GM21367 (cell line): ENCODE results near the gene IMPDH1.

Experiments used
- ATAC-seq: cut with Tn5 transposase; IDR thresholded peaks from one replicate; pipeline ENCODE4 v1.9.1; 2021; ENCODE audit not compliant: unreplicated experiment

IMPDH1 gene

GRCh38 chr7:128405471-128406313, 4.1 kb downstream of the IMPDH1 start:
- ATAC-seq, result no peak

GRCh38 chr7:128404886-128405470, 4.8 kb downstream of the IMPDH1 start:
- ATAC-seq, result no peak

DNA sequence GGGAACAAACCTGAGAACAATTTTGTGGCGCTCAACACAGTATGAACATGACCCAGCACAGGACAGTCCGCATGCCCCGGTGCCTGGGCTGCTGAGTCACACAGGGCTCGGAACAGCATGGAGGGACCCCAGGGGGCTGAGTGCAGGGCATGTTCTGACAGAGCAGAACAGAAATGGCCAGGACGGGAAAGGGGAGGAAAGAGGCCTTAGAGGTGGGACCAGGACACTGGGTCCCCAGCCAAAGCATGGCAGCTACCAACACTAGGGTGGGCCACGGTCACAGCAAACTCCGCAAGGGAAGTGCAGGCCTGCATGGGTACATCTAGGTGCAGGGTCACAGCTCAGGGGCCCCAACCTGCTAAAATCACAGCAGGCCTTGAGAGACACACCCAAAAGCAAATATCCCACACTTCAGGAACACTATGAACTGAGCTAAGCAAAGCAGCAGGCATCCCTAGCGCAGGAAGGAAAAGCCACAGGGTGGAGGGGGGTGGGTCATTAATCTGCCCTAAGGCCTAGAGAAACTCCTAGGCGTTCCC, 5.6 kb downstream of the IMPDH1 start:
- no peak for ATAC-seq

DNA sequence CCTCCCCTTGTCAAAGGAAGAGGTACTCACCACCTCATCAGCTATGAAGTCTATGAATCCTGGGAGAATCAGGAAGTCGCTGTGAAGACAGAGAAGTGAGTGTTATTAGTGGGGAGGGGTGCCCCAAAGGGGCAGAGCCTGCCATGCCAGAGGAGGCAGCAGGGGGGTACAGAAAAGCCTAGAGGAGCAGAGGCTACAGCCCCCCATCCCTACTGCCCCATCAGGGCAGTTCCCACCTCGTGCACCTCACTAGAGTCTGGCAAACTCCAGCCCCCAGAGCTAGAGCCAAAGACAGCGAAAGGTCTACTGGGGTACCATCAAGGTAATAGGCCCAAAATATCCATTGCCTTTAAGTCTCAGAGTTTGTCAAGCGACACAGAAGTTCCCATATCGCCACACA, 6.1 kb downstream of the IMPDH1 start:
- ATAC-seq, result no peak

DNA sequence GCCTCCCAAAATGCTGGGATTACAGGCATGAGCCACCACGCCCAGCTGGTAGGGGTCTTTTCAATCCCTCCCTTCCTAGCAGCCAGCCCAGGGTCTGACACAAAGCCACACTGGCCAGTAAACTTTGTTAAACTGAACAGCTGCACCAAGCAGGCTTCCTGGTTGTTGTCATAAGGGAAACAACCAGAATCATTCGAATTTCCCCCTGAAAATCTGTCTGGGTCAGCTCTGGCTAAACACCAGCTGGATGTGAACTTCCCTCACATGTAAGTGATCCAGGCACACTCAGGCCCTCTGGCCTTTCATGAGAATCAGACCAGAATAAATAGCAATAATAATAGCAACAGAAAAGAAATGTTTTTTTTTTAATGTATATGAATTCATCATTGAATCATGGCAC, 7.4 kb downstream of the IMPDH1 start:
- ATAC-seq, result no peak

DNA sequence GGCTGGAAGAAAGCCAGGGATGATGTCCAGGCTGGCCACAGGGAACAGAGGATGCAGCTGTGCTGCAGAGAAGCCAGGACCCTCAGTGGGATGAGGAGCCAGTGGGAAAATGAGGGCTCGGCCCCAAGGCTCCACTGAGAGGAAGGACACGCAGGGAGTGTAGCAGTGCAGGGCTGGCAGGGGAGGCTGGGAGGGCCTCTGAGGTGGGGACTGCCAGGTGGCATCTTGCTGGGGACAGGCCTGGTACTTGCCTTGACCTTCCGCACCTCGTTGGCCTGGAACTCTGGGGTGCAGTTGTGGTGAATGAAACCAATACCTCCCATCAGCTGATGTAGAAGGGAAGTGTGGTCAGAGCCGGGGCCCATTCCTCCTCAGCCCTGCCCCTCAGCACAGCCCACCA, 9.2 kb downstream of the IMPDH1 start:
- no peak for ATAC-seq

DNA sequence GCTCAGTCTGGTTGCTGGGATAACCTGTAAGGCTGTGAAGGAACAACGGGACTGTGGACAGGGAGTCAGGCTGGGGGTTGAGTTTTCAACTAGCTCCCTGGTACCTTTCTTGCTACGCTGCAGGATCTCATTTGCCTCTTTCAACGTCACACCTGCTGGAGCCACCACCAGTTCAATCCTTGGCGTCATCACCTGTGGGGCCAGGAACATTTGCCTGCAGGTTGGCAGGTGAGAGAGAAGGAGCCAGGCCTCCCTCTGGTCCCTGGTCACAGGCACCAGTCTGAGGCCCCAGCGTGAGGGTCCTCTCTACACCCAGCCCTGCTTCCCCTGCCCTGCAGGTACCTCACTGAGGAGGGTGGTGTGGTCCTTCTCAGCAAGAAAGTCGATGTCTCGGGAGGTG, 9.8 kb downstream of the IMPDH1 start:
- no peak for ATAC-seq

- no peak for ATAC-seq
These were observed 11.0 kb downstream of the IMPDH1 start for GRCh38 chr7:128398841-128399135.

DNA sequence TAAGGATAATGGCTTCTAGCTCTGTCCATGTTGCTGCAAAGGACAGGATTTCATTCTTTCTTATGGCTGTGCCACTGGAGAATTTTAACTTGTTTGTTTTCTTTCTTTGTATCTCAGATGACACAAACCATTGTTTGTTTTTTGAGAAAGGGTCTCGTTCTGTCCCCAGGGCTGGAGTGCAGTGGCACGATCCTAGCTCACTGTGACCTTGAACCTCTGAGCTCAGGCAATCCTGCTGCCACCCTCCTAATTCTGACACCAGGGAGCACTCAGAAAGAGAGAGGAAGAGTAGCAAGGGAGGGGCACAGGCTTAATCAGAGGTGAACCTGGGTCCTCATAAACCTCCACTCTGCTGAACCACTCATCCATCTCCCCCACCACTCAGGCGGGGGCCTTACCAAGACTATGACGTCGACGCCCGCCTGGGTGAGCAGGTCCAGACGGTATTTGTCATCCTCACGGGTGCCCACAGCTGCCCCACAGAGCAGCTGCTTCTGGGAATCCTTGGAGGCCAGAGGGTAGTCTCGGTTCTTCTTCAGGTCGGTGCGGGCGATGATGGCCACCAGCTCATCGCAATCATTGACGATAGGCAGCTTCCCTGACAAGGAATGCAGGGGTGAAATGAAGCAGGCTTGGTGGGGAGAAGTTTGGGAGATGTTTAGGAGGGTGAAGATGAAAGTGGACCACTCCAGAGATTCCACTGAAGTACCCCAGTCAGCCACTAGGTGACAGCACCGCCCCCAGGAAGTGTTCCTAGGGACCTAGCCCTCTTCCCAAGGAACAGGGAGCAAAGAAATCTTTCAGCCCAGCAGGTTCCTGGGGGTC, 11.6 kb downstream of the IMPDH1 start:
- no peak for ATAC-seq

DNA sequence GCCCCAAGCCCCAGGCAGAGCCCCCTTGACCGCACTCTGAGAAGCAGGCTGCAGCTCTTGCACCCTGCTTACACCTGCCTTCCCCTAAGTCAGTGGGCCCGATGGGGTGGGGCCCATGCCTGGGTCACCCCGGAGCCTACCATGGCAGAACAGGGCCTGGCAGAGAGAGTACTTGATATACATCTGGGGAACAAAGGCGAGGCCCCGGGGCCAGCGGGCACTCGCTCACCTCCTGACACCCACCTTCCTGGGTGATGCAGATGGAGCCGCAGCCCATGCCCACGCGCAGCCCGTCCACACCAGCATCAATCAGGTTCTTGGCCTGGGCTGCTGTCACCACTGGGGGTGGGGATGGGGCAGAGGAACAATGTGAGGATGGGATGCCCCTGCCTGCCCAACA, 13.4 kb downstream of the IMPDH1 start:
- ATAC-seq, result no peak

DNA sequence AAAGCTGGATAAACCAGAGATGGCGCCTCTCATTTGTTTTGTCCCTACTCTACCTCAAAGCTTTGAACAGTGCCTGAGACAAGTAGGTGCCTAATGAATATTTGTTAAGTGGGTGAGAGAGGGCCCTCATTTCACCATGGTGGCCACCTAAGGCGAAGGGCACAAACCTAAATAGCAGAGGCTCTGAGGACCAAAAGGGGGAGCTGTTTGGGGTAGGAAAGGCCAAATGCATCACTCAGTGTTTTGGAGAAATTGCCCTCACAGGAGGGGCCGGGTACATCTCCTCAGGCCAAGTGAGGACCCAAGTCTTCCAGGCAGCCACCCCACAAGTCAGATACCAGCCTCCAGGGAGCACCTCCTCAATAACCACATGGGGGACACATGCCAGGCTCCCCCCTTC, 14.0 kb downstream of the IMPDH1 start:
- ATAC-seq, result no peak

DNA sequence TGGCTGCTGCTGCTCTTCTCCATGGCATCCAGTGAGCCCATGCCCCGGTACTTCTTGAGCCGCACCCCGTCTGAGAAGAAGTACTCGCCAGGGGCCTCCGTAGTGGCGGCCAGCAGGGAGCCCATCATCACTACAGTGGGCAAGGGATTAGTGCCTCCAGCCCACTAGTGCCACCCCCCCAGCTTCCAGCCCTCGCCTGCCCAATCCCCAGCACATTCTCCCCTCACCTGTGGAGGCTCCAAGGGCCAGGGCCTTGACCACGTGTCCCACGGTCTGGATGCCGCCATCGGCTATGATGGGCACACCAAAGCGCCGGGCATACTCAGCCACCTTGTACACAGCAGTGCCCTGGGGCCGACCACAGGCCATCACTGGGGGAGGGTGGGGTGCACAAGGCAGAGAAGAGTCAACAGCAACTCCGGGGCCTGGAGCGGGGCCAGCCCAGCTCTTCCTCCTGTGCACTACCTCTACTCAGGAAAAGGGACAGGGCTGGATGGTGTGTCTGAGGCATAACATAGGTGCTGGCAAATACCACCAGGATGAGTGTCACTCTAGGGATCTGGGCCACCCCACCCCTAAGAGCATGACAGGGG, 14.8 kb downstream of the IMPDH1 start:
- no peak for ATAC-seq

DNA sequence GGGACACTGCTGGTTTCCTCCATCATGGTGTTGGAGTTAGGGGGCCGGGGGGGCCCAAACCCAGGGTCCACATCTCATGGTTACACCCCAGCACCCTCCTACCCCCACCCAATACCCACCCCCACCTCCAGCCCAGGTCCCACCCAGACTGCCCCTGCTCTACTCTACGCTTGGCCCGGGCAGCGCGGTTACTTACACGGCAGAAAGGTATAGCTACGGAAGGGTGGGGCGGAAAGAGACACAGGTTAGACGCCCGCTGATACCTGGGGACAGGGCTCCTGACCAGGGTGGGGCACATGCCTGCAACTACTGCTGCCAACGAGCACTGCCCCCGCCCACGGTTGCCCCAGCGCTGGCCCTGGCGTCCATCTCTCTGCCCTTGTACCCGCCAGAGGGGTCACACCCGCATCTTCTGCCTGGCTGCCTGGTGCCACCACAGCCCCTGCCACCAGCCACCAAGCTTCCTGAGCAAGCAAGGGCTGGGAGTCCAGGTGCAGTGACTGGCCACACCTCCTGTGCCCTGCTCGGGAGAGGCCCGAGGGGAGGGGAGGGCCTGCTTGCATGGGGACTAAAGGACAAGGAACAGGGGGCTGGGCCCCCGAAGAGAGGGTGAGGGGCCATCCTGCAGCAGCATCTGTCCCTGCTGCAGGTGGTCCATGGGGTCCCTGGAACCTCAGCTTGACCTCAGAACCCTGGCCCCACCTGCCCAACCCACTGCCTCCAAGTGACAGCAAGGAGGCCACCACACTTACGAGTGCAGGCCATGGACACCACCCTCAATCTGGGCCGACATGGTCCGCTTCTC, 16.1 kb downstream of the IMPDH1 start:
- ATAC-seq, result no peak

DNA sequence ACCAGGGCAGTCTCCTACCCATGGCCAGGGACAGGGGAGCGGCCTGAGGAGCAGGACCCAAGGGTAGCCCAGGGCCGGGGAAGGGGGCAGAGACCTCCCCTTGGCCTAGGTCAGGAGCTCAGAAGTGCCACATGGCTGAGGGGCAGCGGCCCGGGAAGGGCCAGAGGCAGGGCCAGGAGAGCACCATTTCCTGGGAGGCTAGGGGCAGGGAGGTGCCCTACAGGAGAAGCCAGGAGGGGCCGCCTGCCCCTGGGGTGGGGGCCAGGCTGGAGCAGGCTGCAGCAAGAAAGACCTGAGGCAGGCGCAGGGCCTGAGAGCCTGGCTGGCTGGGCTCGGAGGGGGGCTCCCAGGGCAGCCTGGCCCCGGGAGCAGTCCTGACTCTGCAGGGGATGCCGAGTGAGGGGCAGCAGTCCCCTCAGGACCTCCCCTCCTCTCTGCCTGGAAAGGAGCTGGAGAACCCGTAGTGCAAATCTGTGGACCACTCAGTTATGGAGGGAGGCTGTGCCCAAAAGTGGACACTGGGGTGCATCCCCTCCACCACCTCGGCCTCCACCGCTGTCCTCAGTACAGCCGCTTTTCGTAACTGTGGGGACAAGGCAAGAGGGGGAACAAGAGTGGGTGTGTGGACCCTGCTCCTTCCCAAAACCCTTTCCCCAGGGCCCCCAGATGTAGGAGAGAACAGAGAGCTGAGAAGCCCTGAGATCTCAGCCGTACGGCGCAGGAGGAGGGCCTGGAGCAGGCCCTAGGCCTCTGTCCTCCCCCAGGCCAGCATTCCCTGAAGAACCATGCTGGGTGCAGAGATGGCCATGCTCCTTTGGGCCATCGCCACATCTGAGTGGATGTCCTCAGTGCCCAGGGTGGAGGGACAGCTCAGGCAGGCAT, 17.1 kb downstream of the IMPDH1 start:
- no peak for ATAC-seq

- ATAC-seq, result no peak
These were observed 18.0 kb downstream of the IMPDH1 start for GRCh38 chr7:128391805-128392204.

GRCh38 chr7:128390871-128391565, 18.8 kb downstream of the IMPDH1 start:
- ATAC-seq, result no peak

DNA sequence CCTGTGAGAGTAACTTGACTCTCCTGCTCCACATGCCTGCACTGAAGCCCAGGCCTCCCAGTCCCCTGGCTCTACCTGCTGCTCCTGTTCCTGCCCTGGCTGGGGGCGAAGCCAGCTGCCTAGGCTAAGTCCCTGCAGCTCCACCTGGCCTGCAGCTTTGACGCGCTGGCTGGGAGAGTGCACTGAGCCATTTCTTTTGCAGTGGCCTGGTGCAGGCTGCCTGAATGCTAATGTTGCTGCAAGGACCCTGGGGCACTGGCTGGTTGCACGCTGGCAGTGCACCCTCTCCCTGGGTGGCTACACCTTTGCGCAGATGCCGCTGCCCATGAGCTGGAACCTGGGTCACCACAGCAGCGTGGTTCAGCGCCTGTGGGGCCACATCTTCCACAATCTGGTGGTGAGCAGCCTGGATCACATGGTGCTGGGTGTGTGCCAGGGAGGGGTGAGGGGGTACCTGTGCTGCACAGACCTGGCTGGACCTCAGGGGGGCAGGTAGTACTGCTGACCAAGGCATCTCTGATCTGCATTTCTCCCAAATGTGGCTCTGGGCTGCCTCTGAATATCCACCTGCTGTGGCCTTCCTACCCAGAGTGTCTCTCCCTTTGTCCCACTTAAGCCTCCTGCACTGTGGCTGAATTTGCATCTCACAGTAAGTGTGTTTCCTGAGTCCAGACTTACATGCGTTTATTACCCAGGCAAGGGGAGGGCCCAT, 20.0 kb downstream of the IMPDH1 start:
- no peak for ATAC-seq

DNA sequence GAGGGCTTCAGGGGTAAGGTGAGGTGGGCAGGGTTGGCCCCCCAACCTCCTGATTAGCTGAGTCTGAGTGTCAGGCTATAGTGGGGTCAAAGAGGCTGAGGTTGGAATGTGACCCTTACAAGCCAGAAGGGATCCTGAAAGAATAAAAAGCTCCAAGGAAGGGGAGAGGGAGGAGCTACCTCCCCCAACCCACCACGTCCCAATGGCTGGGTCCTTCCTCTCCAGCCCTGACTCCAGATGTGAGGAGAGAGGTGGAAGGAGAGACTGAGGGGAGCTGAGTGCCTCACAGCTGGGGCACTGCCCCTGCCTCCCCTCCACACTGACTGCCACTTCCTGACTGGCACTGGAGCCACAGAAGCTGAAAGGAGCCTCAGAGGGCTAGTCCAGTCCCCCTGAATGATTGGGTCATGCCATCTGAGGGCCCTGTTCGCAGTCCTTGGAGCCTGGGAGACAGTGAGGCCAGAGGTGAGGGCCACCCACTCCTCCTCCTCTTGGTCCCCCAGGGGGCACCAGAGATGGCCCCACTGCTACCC, 20.6 kb downstream of the IMPDH1 start:
- no peak for ATAC-seq
